ENCODE results near the gene LPIN1.
A peak's percentile ranks its signal among the peaks of the same experiment; 100 is the strongest.
"Not testable (repeated sequence)": the region's sequence is repeated elsewhere in the genome, so short reads cannot be mapped to it uniquely, and the experiment has no call there.

Gene LPIN1

GRCh38 chr2:11726384-11726783, 20.0 kb upstream of the LPIN1 start:
- Mint-ChIP-seq H3K9me3 (no peaks in the 10 kb centered on the region), H3K4me3 (no peak overlapping the region), H3K36me3 (no peaks in the 10 kb centered on the region), H3K4me1 (no peaks in the 10 kb centered on the region), H3K27ac (no peak overlapping the region)
- DNase-seq (ENCODE audit: low spot score in 2 of 2), result no peak
- ATAC-seq, result no peak

- ATAC-seq, result no peak
These were observed 16.8 kb upstream of the LPIN1 start for GRCh38 chr2:11729362-11730212.

GRCh38 chr2:11731214-11731984, 15.0 kb upstream of the LPIN1 start:
- not testable (repeated sequence) for ATAC-seq; H3K9me3 Mint-ChIP-seq; DNase-seq (ENCODE audit: low spot score in 2 of 2); H3K27ac Mint-ChIP-seq; H3K4me1 Mint-ChIP-seq; H3K36me3 Mint-ChIP-seq; H3K4me3 Mint-ChIP-seq

More at GRCh38 chr2:11729362-11730212, 16.8 kb upstream of the LPIN1 start:
- H3K4me3 Mint-ChIP-seq, result no peak overlapping the region
- no peak overlapping the region for H3K27ac Mint-ChIP-seq
- DNase-seq (ENCODE audit: low spot score in 2 of 2), result no peak
- no peaks in the 10 kb centered on the region for H3K36me3 Mint-ChIP-seq
- H3K4me1 Mint-ChIP-seq, result no peaks in the 10 kb centered on the region
- no peaks in the 10 kb centered on the region for H3K9me3 Mint-ChIP-seq

- no peak for DNase-seq (ENCODE audit: low spot score in 2 of 2)
These were observed 13.8 kb upstream of the LPIN1 start for GRCh38 chr2:11732587-11732986.

GRCh38 chr2:11737852-11738251, 8.6 kb upstream of the LPIN1 start:
- not testable (repeated sequence) for H3K9me3 Mint-ChIP-seq; H3K4me3 Mint-ChIP-seq; DNase-seq (ENCODE audit: low spot score in 2 of 2); H3K36me3 Mint-ChIP-seq; ATAC-seq; H3K27ac Mint-ChIP-seq
- peaks cover 14% of the 10 kb centered on the region for H3K4me1 Mint-ChIP-seq

More at GRCh38 chr2:11732587-11732986, 13.8 kb upstream of the LPIN1 start:
- no peaks in the 10 kb centered on the region for H3K9me3 Mint-ChIP-seq
- H3K27ac Mint-ChIP-seq, result no peak overlapping the region
- ATAC-seq, result no peak
- H3K4me3 Mint-ChIP-seq, result no peak overlapping the region
- no peaks in the 10 kb centered on the region for H3K4me1 Mint-ChIP-seq
- H3K36me3 Mint-ChIP-seq, result no peaks in the 10 kb centered on the region

- DNase-seq (ENCODE audit: low spot score in 2 of 2), result peak in 1 of 2 donors; percentile 59
- Mint-ChIP-seq H3K4me1 (peaks cover 23% of the 10 kb centered on the region), H3K27ac (peak overlapping the region; percentile 33), H3K36me3 (no peaks in the 10 kb centered on the region), H3K9me3 (no peaks in the 10 kb centered on the region), H3K4me3 (no peak overlapping the region)
- ATAC-seq, result peak; percentile 78
These were observed 7.6 kb upstream of the LPIN1 start for GRCh38 chr2:11738589-11739436.

GRCh38 chr2:11740723-11741122, 5.7 kb upstream of the LPIN1 start:
- H3K4me1 Mint-ChIP-seq, result peaks cover 42% of the 10 kb centered on the region
- H3K36me3 Mint-ChIP-seq, result peaks cover 5% of the 10 kb centered on the region
- ATAC-seq (no peak), DNase-seq (ENCODE audit: low spot score in 2 of 2) (no peak)
- H3K9me3 Mint-ChIP-seq, result no peaks in the 10 kb centered on the region
- no peak overlapping the region for H3K4me3 Mint-ChIP-seq
- H3K27ac Mint-ChIP-seq, result no peak overlapping the region

- Mint-ChIP-seq H3K4me3 (no peak overlapping the region), H3K27ac (peak overlapping the region; percentile 35), H3K4me1 (peaks cover 52% of the 10 kb centered on the region), H3K36me3 (peaks cover 10% of the 10 kb centered on the region), H3K9me3 (no peaks in the 10 kb centered on the region)
- DNase-seq (ENCODE audit: low spot score in 2 of 2) (no peak), ATAC-seq (no peak)
These were observed 4.1 kb upstream of the LPIN1 start for GRCh38 chr2:11742317-11742701.

- DNase-seq (ENCODE audit: low spot score in 2 of 2) (no peak), ATAC-seq (no peak)
- no peak overlapping the region for H3K4me3 Mint-ChIP-seq
- H3K4me1 Mint-ChIP-seq, result peaks cover 57% of the 10 kb centered on the region
- peaks cover 14% of the 10 kb centered on the region for H3K36me3 Mint-ChIP-seq
- no peaks in the 10 kb centered on the region for H3K9me3 Mint-ChIP-seq
- peak overlapping the region; percentile 83 for H3K27ac Mint-ChIP-seq
These were observed 3.6 kb upstream of the LPIN1 start for GRCh38 chr2:11742702-11743357.

GRCh38 chr2:11743366-11743765, 3.1 kb upstream of the LPIN1 start:
- peak overlapping the region; percentile 93 for H3K4me3 Mint-ChIP-seq
- H3K36me3 Mint-ChIP-seq, result peaks cover 14% of the 10 kb centered on the region
- ATAC-seq (no peak), DNase-seq (ENCODE audit: low spot score in 2 of 2) (no peak)
- H3K9me3 Mint-ChIP-seq, result no peaks in the 10 kb centered on the region
- peaks cover 61% of the 10 kb centered on the region for H3K4me1 Mint-ChIP-seq
- peak overlapping the region; percentile 83 for H3K27ac Mint-ChIP-seq

- no peaks in the 10 kb centered on the region for H3K9me3 Mint-ChIP-seq
- H3K36me3 Mint-ChIP-seq, result peaks cover 14% of the 10 kb centered on the region
- DNase-seq (ENCODE audit: low spot score in 2 of 2) (peak; percentile 54 to 84), ATAC-seq (peak; percentile 89)
- H3K4me1 Mint-ChIP-seq, result peaks cover 62% of the 10 kb centered on the region
- H3K4me3 Mint-ChIP-seq, result peak overlapping the region; percentile 93
- peak overlapping the region; percentile 83 for H3K27ac Mint-ChIP-seq
These were observed 2.4 kb upstream of the LPIN1 start for GRCh38 chr2:11743846-11744553.

- Mint-ChIP-seq H3K27ac (peak overlapping the region; percentile 83), H3K4me3 (peak overlapping the region; percentile 93), H3K36me3 (peaks cover 14% of the 10 kb centered on the region), H3K4me1 (peaks cover 70% of the 10 kb centered on the region), H3K9me3 (no peaks in the 10 kb centered on the region)
- DNase-seq (ENCODE audit: low spot score in 2 of 2) (no peak), ATAC-seq (no peak)
These were observed 1.6 kb upstream of the LPIN1 start for GRCh38 chr2:11744631-11745394.

GRCh38 chr2:11745613-11746375, 638 bp upstream of the LPIN1 start:
- DNase-seq (ENCODE audit: low spot score in 2 of 2), result no peak
- Mint-ChIP-seq H3K9me3 (no peaks in the 10 kb centered on the region), H3K4me1 (peaks cover 80% of the 10 kb centered on the region), H3K27ac (peak overlapping the region; percentile 83), H3K36me3 (peaks cover 14% of the 10 kb centered on the region), H3K4me3 (peak overlapping the region; percentile 93)
- no peak for ATAC-seq
